Heart right ventricle (tissue), 16 donors: ENCODE measurements around the gene ACSS1. TPM values are rescaled to one million over a fixed set of nuclear protein-coding genes. Genes with fewer than 3 reads are reported as not detected.

Experiments
- ATAC-seq, 8 donors: fragments of 200-7000 bp; cut with Tn5 transposase; one replicate each; pipeline ENCODE4 v1.9.1; 2020; ENCODE audit warnings: mild to moderate bottlenecking in 8 of 8, moderate library complexity in 8 of 8, moderate number of reproducible peaks in 1 of 8
- DNase-seq, 2 donors: peaks; one replicate each; pipeline ENCODE4 v3.0.0-alpha.2; 2020
- H3K27ac ChIP-seq, 10 donors: fragments of 200-600 bp; sonication (generic) in 2 of 10; one replicate each; pipeline versions ENCODE4 v1.5.0 to v1.8.0; 2020 to 2022; ENCODE audit warnings: mild to moderate bottlenecking in 3 of 10
- H3K27me3 ChIP-seq, 7 donors: fragments of 200-600 bp; one replicate each; pipeline ENCODE4 v1.8.0; 2021 to 2022; ENCODE audit warnings: mild to moderate bottlenecking in 2 of 7
- H3K36me3 ChIP-seq, 9 donors: fragments of 200-600 bp; sonication (generic) in 1 of 9; one replicate each; pipeline versions ENCODE4 v1.5.0 to v1.8.0; 2020 to 2022; ENCODE audit warnings: mild to moderate bottlenecking in 2 of 9
- H3K4me1 ChIP-seq, 9 donors: fragments of 200-600 bp; sonication (generic) in 1 of 9; one replicate each; pipeline versions ENCODE4 v1.5.0 to v1.8.0; 2020 to 2022; ENCODE audit warnings: mild to moderate bottlenecking in 4 of 9
- H3K4me3 ChIP-seq, 10 donors: fragments of 200-600 bp; sonication (generic) in 2 of 10; one replicate each; pipeline versions ENCODE4 v1.5.0 to v1.8.0; 2020 to 2022; ENCODE audit warnings: mild to moderate bottlenecking in 7 of 10, moderate library complexity in 2 of 10
- H3K9me3 ChIP-seq, 11 donors: fragments of 200-600 bp in 10 of 11; sonication (generic) in 2 of 11; one replicate each; pipeline versions ENCODE4 v1.5.0 to v1.8.0; 2013 to 2022; ENCODE audit warnings: mild to moderate bottlenecking in 2 of 11, control low read depth in 1 of 11, moderate library complexity in 1 of 11
- WGBS, 2 donors: extraction: QIAGEN DNeasy Blood & Tissue Kit; methylation state at CpG; one replicate each; pipeline ENCODE4 v1.1.7; 2013; ENCODE audit warnings: inconsistent platforms in 1 of 2; 5-methylcytosine and 5-hydroxymethylcytosine counted together
- intact Hi-C, 10 donors: fragments of 100-400 bp; cut with DNase I; formaldehyde crosslinking; loops; one replicate each; pipeline versions ENCODE4 v1.11.1 to v1.14.2; 2022
- polyA plus RNA-seq, 2 donors: library from polyadenylated mRNA; stranded (reverse); fragments of 200-250 nt; gene quantifications; one replicate each; pipeline ENCODE4 v1.2.3, GENCODE V29; 2013
- total RNA-seq, 10 donors: library from RNA; stranded (reverse); fragmentation: NEBNext Ultra II Directional in 3 of 10; extraction: Animal tissue kit (Norgen Biotek cat#: 25700) in 3 of 10; gene quantifications; one replicate each; pipeline versions ENCODE4 v1.2.1 to v1.2.4, GENCODE V29; 2021 to 2023
- TF ChIP-seq, protein P1 (sequence below), 9 donors: fragments of 200-600 bp; sonication (generic) in 2 of 9; IDR thresholded peaks; one replicate each; pipeline versions ENCODE4 v1.5.0 to v1.8.0; 2021 to 2022; ENCODE audit warnings: antibody characterized with exemption in 9 of 9, mild to moderate bottlenecking in 5 of 9, moderate library complexity in 1 of 9
- donor health status: Arrhythmogenic right ventricular cardiomyopathy.
- donor health status: ischemic (EF 13 %, LVEDD 7.1; RV severe dilation, severe dysfunction).
- donor health status: healthy with polysubstance abuse.
- donor health status: DM: no; HTN: yes; CAD: no.
- donor health status: DM: no; HTN: no; CAD: no.
- donor health status: ischemic (EF 25% LVEDD 6.9; RV normal size, moderate dysfunction).
- donor health status: ischemic (EF 25% LVEDD 5.7; RV mildly dilated, moderate dysfunction).
- donor health status: healthy.
- donor health status: DM: yes; HTN: yes; CAD: no.
- donor health status: Ischemic cardiomyopathy.
- donor health status: ischemic (EF 35%, LVEDD 5.7; RV mildly dilated, moderate dysfunction).
- donor health status: nonischemic (EF 11% LVEDD 7.7; RV severe dilation, severe dysfunction).
- donor health status: DM: yes; HTN: yes; CAD: no.
- donor health status: PGD.
- donor health status: ischemic (EF 29% LVEDD 5.4; RV normal size, mild dysfunction).
- donor health status: nonischemic (EF 23%, LVEDD 6.1; RV moderate dilation, normal function).

Gene ACSS1
- total and polyA plus RNA-seq, 12 donors: 29.7 to 114 (median 84.9) TPM

DNA sequence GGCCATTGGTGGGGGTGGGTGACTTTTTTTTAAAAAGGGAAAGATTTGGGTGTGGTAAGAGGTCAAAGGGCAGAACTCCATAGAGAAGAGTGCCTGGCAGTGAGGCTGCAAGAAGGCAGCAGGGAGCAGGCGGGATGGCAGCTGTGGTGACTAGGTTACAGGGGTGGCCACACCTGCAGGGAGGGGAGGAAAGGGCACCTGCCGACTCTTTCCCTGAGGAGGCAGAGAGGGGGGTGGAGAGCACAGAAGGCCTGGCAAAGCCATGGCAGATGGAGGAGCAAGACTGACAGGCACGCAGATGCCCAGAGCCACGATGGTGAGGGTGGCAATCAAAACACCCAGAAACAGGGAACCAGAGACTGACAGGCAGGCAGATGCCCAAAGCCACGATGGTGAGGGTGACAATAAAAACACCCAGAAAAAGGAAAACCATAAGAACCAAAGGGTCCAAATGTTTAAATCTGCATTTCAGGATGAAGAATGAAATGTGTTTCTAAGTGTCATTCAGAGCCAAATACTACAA lies 89.6 kb downstream of the ACSS1 start:
- Histone ChIP-seq H3K27ac (no peak overlapping the region), H3K27me3 (no peaks in the 10 kb centered on the region), H3K4me1 (peaks cover 0 to 9% (median 0%) of the 10 kb centered on the region in 9 donors), H3K36me3 (peaks cover 0 to 100% (median 29%) of the 10 kb centered on the region in 9 donors), H3K9me3 (no peaks in the 10 kb centered on the region), H3K4me3 (no peak overlapping the region)
- no peak for DNase-seq
- intact Hi-C loops: no loop called here
- 91 to 96% methylated on average over 5 of the region's 5 CpGs for WGBS, 2 donors
- no peak for ATAC-seq
- TF ChIP-seq, protein P1, sequence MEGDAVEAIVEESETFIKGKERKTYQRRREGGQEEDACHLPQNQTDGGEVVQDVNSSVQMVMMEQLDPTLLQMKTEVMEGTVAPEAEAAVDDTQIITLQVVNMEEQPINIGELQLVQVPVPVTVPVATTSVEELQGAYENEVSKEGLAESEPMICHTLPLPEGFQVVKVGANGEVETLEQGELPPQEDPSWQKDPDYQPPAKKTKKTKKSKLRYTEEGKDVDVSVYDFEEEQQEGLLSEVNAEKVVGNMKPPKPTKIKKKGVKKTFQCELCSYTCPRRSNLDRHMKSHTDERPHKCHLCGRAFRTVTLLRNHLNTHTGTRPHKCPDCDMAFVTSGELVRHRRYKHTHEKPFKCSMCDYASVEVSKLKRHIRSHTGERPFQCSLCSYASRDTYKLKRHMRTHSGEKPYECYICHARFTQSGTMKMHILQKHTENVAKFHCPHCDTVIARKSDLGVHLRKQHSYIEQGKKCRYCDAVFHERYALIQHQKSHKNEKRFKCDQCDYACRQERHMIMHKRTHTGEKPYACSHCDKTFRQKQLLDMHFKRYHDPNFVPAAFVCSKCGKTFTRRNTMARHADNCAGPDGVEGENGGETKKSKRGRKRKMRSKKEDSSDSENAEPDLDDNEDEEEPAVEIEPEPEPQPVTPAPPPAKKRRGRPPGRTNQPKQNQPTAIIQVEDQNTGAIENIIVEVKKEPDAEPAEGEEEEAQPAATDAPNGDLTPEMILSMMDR (IDR thresholded peaks at IDR 0.05): no peak

GRCh38 chr20:24966317-24967012 lies 91.5 kb downstream of the ACSS1 start:
- DNase-seq (no peak), ATAC-seq (no peak)
- Histone ChIP-seq H3K4me3 (no peak overlapping the region), H3K27me3 (no peaks in the 10 kb centered on the region), H3K9me3 (no peaks in the 10 kb centered on the region), H3K4me1 (peaks cover 0 to 7% (median 0%) of the 10 kb centered on the region in 9 donors), H3K27ac (no peak overlapping the region), H3K36me3 (peaks cover 0 to 100% (median 34%) of the 10 kb centered on the region in 9 donors)
- TF ChIP-seq, protein P1 (IDR thresholded peaks at IDR 0.05): no peak
- 92 to 94% methylated on average over 15 of the region's 15 CpGs for WGBS, 2 donors
- intact Hi-C loops: no loop called here

GRCh38 chr20:24965065-24965919 lies 92.6 kb downstream of the ACSS1 start:
- 93 to 96% methylated on average over 7 of the region's 7 CpGs for WGBS, 2 donors

GRCh38 chr20:24964506-24964840 lies 93.5 kb downstream of the ACSS1 start:
- Histone ChIP-seq H3K4me1 (no peaks in the 10 kb centered on the region), H3K27ac (no peak overlapping the region), H3K9me3 (no peaks in the 10 kb centered on the region), H3K36me3 (peaks cover 0 to 100% (median 27%) of the 10 kb centered on the region in 9 donors), H3K27me3 (no peaks in the 10 kb centered on the region), H3K4me3 (no peak overlapping the region)
- 93 to 94% methylated on average over 9 of the region's 9 CpGs for WGBS, 2 donors
- TF ChIP-seq, protein P1 (IDR thresholded peaks at IDR 0.05): no peak
- intact Hi-C loops: no loop called here
- DNase-seq (no peak), ATAC-seq (no peak)

More at GRCh38 chr20:24965065-24965919, 92.6 kb downstream of the ACSS1 start:
- Histone ChIP-seq H3K4me3 (no peak overlapping the region), H3K9me3 (no peaks in the 10 kb centered on the region), H3K36me3 (peaks cover 0 to 100% (median 34%) of the 10 kb centered on the region in 9 donors), H3K4me1 (no peaks in the 10 kb centered on the region), H3K27me3 (no peaks in the 10 kb centered on the region), H3K27ac (peak overlapping the region in 1 of 10 donors; percentile 18)
- DNase-seq (no peak), ATAC-seq (no peak)
- intact Hi-C loops: no loop called here
- TF ChIP-seq, protein P1 (IDR thresholded peaks at IDR 0.05): no peak
